GM18909 (cell line): ENCODE data around the gene PRDM12.

Experiments
- ATAC-seq: cut with Tn5 transposase; IDR thresholded peaks from one replicate; pipeline ENCODE4 v1.9.1; 2021; ENCODE audit warnings: mild to moderate bottlenecking; ENCODE audit not compliant: unreplicated experiment, poor library complexity

The PRDM12 gene

DNA sequence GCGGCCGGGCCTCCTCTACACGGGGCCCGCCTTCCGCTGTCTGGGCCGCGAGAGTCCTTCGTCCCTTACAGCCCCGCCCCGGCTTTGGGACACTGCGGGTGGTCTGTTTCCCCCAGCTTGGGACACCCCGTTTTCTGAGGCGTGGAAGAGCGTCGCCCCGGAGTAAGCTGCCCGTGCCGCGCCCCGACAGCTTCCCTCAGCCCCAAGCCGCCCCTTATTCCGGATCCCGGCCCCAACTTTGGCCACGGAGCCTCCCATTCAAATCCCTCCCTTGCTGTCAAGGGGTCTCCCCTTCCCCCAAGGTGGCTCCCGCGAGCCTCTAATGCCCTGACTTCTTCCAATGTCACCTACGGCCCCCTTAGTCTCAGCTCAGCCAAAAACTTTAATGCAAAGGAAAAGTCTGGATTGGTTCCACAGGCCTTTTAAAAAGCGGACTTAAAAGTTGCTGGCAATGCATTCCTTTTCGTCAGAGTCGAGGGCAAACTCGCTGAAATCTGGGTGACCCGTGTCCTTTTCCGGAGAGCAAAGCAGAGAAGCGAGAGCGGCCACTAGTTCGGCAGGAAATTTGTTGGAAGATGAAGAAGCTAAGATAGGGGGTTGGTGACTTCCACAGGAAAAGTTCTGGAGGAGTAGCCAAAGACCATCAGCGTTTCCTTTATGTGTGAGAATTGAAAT, 49.0 kb downstream of the PRDM12 start:
- no peak for ATAC-seq

DNA sequence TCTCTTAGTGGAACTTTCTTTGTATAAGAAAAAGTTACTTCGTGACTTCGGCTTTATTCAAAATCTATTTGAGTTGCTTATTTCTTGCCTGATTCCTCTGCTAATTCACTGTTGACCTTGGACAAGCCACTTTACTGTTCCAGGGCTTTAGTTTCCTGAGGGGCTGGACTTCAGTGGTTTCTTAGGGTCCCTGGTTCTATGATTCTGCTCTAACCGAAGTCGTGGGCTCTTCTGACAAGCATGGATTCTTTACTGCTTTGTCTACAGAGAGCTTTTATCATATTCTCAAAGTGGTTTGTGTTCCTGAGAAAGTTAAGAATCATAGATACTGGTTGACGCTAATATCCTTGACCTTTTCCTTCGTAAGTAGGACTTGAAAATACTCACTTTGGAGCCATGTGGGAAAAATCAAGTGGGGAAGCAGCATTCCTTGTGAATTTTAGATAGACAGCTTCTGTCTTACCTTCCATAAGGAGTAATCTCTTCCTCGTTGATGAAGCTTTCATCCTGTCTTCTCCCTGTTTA, 50.3 kb downstream of the PRDM12 start:
- no peak for ATAC-seq

DNA sequence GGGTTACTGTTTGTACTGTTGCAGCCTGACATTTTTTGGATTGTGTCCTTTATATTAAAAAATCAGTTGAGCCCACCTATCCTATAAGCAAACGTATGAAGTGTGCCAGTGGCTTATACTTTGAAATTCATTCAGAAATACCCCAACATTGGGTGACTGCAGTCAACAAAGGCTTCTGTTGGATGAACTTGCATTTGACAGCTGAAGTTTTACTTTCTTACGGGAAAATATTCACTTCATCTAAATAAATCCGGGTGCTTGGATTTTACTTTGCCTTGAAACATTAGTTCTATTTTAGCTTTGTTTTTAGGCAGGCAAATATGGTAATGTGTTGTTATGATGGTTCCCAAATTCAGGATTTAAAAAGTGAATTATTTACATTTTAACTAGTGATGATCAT, 50.9 kb downstream of the PRDM12 start:
- no peak for ATAC-seq

DNA sequence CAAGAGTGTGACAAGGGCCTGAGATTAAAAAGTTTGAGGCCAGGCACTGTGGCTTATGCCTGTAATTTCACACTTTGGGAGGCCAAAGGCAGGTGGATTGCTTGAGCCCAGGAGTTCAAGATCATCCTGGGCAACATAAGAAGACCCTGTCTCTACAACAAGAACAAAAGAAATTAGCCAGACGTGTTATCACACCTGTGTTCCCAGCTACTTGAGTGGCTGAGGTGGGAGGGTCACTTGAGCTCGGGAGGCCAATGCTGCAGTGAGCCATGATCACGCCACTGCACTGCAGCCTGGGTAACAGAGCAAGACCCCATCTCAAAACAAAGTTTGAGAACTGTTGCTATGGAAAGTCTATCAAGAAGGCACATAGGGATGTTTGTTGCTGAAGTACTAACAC, 54.2 kb downstream of the PRDM12 start:
- no peak for ATAC-seq

DNA sequence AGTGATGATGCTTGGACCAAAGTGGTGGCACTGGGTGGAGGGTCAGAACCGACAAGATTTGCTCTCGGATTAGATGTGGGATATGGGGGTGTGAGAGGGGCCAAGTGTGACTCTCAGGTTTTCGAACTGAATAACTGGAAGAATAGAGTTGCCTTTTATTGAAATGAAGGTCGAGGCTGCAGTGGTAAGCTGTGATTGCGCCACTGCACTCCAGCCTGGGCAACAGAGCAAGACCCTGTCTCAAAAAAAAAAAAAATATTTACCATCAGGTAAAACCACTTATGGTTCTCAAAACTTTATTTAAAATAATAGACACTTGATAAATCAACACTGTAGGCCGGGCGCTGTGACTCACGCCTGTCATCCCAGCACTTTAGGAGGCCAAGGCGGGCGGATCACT, 56.4 kb downstream of the PRDM12 start:
- no peak for ATAC-seq

DNA sequence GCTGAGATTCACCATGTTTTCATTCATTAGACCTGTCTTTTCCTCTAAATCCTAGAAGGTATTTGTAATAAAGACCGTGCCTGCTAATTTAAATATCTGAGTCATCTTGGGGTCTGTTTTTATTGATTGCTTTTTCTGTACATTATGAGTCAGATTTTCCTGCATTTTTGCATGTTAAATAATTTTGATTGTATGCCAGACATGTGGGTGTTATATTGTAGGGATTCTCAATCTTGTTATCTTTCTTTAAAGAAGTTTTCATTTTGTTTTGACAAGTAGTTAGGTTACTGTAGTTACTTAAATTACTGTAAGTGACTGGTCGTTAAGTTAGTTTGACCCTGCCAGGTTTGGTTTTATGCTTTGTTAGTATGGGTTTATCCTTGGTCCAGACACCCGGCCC, 64.3 kb downstream of the PRDM12 start:
- ATAC-seq: no peak

DNA sequence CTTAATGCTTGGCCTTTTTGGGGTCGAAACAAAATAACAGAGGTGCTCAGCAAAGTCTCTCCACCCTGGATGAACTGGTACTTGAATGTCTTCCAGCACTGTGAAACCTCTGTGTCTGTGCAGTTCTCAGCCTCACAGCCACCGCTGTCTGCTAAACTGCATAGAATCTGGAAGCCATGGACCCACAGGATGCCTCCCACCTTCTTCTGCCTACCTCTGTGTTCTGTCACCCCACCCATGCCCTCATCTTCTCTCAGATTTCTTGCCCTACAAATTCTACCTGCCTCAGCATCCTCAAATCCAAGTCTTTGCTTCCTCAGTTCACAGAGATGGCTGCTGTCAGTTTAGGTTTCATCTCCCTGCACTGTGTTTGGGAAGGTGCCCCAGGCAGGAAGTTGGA, 64.8 kb downstream of the PRDM12 start:
- no peak for ATAC-seq

DNA sequence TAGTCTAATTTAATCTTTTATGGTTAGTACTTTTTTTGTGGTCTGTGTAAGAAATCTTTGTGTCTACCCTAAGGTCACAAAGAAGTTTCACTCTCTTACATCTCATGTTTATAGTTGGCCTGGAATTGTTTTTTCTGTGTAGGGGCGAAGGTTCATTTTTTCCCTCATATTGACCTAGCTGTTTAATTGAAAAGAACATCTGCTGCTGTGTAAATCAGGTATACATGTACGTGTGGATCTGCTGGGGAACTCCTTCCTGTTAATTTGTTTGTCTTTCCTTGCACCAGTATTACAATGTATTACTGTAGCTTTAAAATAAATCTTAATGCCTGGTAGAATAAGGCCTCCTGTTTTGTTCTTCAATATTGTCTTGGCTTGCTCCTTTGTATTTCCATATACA, 67.0 kb downstream of the PRDM12 start:
- ATAC-seq: no peak

DNA sequence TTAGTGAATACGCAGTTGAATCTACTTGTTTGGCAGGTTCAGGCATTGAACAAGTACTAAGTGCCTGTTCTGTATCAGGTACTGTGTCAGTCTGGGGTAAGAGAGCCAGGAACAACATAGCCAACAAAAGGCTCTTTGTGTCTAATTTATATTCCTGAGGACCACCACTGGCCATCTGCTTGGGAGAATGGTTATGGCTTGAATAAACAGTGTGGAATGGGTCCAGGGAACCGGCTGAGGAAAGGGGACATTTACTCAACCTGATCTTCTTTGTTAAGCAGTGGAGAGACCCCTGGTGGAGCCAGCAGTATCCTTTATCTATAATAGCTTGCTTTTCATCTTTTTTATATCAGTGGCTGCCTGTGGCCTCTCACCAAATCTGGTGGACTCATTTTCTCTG, 67.7 kb downstream of the PRDM12 start:
- no peak for ATAC-seq
